ENCODE results near the gene CPN2. TPM values are rescaled to one million over a fixed set of nuclear protein-coding genes. Genes with fewer than 3 reads are reported as not detected.

Gene CPN2
- total RNA-seq, 4 donors from 2014 or later, result not detected

- TF ChIP-seq POLR2AphosphoS5 (IDR thresholded peaks at IDR 0.05), result no peak
- TF ChIP-seq POLR2A (IDR thresholded peaks at IDR 0.05; ENCODE audit: low read depth), result no peak
- no peak for TF ChIP-seq CTCF (IDR thresholded peaks at IDR 0.05)
- TF ChIP-seq EP300 (IDR thresholded peaks at IDR 0.05), result no peak
- H3K36me3 ChIP-seq, result no peaks in the 10 kb centered on the region
- H3K27ac ChIP-seq (replicated peaks in 1 of 4), result no peak overlapping the region
- 73% methylated on average over 11 of the region's 20 CpGs for WGBS
- intact Hi-C loops (cut with DNase I), result no loop called here
- peaks cover 0 to 19% (median 0%) of the 10 kb centered on the region in 4 donors for H3K27me3 ChIP-seq
- H3K4me3 ChIP-seq, result no peak overlapping the region
- peaks cover 3 to 22% (median 14%) of the 10 kb centered on the region in 4 donors for H3K4me1 ChIP-seq
- no peak for DNase-seq (ENCODE audit: extremely low spot score)
- no peaks in the 10 kb centered on the region for H3K9me3 ChIP-seq
Observed at GRCh38 chr3:194364652-194365434, 13.7 kb upstream of the CPN2 start.

GRCh38 chr3:194364314-194364651 is 13.2 kb upstream of the CPN2 start:
- no peak for DNase-seq (ENCODE audit: extremely low spot score)
- Histone ChIP-seq H3K27ac (replicated peaks in 1 of 4) (no peak overlapping the region), H3K36me3 (no peaks in the 10 kb centered on the region), H3K4me1 (peaks cover 3 to 16% (median 11%) of the 10 kb centered on the region in 4 donors), H3K9me3 (no peaks in the 10 kb centered on the region), H3K4me3 (no peak overlapping the region), H3K27me3 (peaks cover 0 to 13% (median 0%) of the 10 kb centered on the region in 4 donors)
- 79% methylated on average over 3 of the region's 3 CpGs for WGBS
- intact Hi-C loops (cut with DNase I), result no loop called here
- TF ChIP-seq EP300 (IDR thresholded peaks at IDR 0.05) (no peak), CTCF (IDR thresholded peaks at IDR 0.05) (no peak), POLR2A (IDR thresholded peaks at IDR 0.05; ENCODE audit: low read depth) (no peak), POLR2AphosphoS5 (IDR thresholded peaks at IDR 0.05) (no peak)

- Histone ChIP-seq H3K4me1 (peaks cover 3 to 13% (median 11%) of the 10 kb centered on the region in 4 donors), H3K27me3 (peaks cover 0 to 6% (median 0%) of the 10 kb centered on the region in 4 donors), H3K9me3 (no peaks in the 10 kb centered on the region), H3K4me3 (no peak overlapping the region), H3K36me3 (no peaks in the 10 kb centered on the region), H3K27ac (replicated peaks in 1 of 4) (no peak overlapping the region)
- no peak for DNase-seq (ENCODE audit: extremely low spot score)
- intact Hi-C loops (cut with DNase I), result no loop called here
- WGBS, result 91% methylated on average over 11 of the region's 18 CpGs
- TF ChIP-seq POLR2A (IDR thresholded peaks at IDR 0.05; ENCODE audit: low read depth) (no peak), EP300 (IDR thresholded peaks at IDR 0.05) (no peak), CTCF (IDR thresholded peaks at IDR 0.05) (no peak), POLR2AphosphoS5 (IDR thresholded peaks at IDR 0.05) (no peak)
Observed at GRCh38 chr3:194360568-194360967, 9.4 kb upstream of the CPN2 start.

- intact Hi-C loops (cut with DNase I), result no loop called here
- no peaks in the 10 kb centered on the region for H3K4me1 ChIP-seq
- TF ChIP-seq CTCF (IDR thresholded peaks at IDR 0.05) (no peak), EP300 (IDR thresholded peaks at IDR 0.05) (no peak), POLR2AphosphoS5 (IDR thresholded peaks at IDR 0.05) (no peak), POLR2A (IDR thresholded peaks at IDR 0.05; ENCODE audit: low read depth) (no peak)
- H3K9me3 ChIP-seq, result no peaks in the 10 kb centered on the region
- DNase-seq (ENCODE audit: extremely low spot score), result no peak
- no peak overlapping the region for H3K27ac ChIP-seq (replicated peaks in 1 of 4)
- H3K27me3 ChIP-seq, result peaks cover 0 to 6% (median 0%) of the 10 kb centered on the region in 4 donors
- no peaks in the 10 kb centered on the region for H3K36me3 ChIP-seq
- H3K4me3 ChIP-seq, result no peak overlapping the region
- WGBS, result 90% methylated on average over 11 of the region's 11 CpGs
Observed at GRCh38 chr3:194357681-194358080, 6.6 kb upstream of the CPN2 start.

All from esophagus muscularis mucosa (tissue), 4 donors.